ENCODE results near the gene PRR14.

- TF ChIP-seq ZNF274 (IDR thresholded peaks at IDR 0.05; ENCODE audit: low read depth, low read length): no peak
- TF ChIP-seq YY1 (IDR thresholded peaks at IDR 0.05; ENCODE audit: insufficient read depth, insufficient read length): no peak
Measured at GRCh38 chr16:30700491-30700890, 49.7 kb downstream of the PRR14 start.
